BLaER1 (cell line): ENCODE data around the gene PRKCE.

Experiments
- H3K27ac ChIP-seq: shearing (Covaris generic); formaldehyde crosslinking; 2 replicates; pipeline ENCODE4 v1.8.1; 2022
- H3K27me3 ChIP-seq: shearing (Covaris generic); formaldehyde crosslinking; 2 replicates; pipeline ENCODE4 v1.8.1; 2022
- H3K36me3 ChIP-seq: shearing (Covaris generic); formaldehyde crosslinking; 2 replicates; pipeline ENCODE4 v1.8.1; 2022
- H3K4me1 ChIP-seq: shearing (Covaris generic); formaldehyde crosslinking; 2 replicates; pipeline ENCODE4 v1.8.1; 2022
- H3K4me2 ChIP-seq: shearing (Covaris generic); formaldehyde crosslinking; 2 replicates; pipeline ENCODE4 v1.8.1; 2022
- H3K4me3 ChIP-seq: shearing (Covaris generic); formaldehyde crosslinking; 2 replicates; pipeline ENCODE4 v1.8.1; 2022
- H3K9ac ChIP-seq: shearing (Covaris generic); formaldehyde crosslinking; 2 replicates; pipeline ENCODE4 v1.8.1; 2022
- H3K9me3 ChIP-seq: shearing (Covaris generic); formaldehyde crosslinking; 2 replicates; pipeline ENCODE4 v1.8.1; 2022
- H4K20me1 ChIP-seq: shearing (Covaris generic); formaldehyde crosslinking; 2 replicates; pipeline ENCODE4 v1.8.1; 2022
- Cebpa-rat ChIP-seq: shearing (Covaris generic); IDR thresholded peaks from 2 replicates; pipeline ENCODE4 v1.8.1; 2022

The PRKCE gene

GRCh38 chr2:46101557-46102220 is 450.2 kb downstream of the PRKCE start:
- Histone ChIP-seq H3K4me1 (no peaks in the 10 kb centered on the region), H3K36me3 (peaks cover 100% of the 10 kb centered on the region), H3K4me3 (no peak overlapping the region), H4K20me1 (peaks cover 5% of the 10 kb centered on the region; the same call in 1 of the 2 replicates), H3K4me2 (no peak overlapping the region), H3K9ac (no peak overlapping the region), H3K27me3 (no peaks in the 10 kb centered on the region), H3K27ac (no peak overlapping the region), H3K9me3 (peaks cover 46% of the 10 kb centered on the region)
- no peak for TF ChIP-seq Cebpa-rat

DNA sequence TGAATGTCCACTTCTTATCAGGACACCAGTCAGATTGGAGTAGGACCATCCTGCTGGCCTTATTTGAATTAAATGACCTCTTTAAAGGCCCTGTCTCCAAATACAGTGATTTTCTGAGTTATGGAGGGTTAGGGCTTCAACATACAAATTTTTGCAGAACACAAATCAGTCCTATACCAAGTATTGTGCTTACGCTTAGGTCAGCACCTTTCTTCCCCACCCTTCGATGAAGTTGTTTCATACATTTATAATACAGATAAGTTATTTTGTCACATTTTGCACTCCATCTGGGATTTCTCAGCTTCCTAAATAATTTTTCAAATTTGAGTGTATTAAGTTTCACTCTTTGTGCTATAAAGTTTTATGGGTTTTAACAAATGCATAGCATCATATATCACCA is 455.2 kb downstream of the PRKCE start:
- TF ChIP-seq Cebpa-rat = no peak
- Histone ChIP-seq H3K36me3 (peaks cover 76% of the 10 kb centered on the region), H3K9me3 (peaks cover 51% of the 10 kb centered on the region), H3K9ac (no peak overlapping the region), H3K4me3 (no peak overlapping the region), H3K4me1 (no peaks in the 10 kb centered on the region), H3K27ac (no peak overlapping the region), H3K27me3 (no peaks in the 10 kb centered on the region), H3K4me2 (no peak overlapping the region), H4K20me1 (peaks cover 5% of the 10 kb centered on the region; the same call in 1 of the 2 replicates)

GRCh38 chr2:46114996-46115395 is 463.5 kb downstream of the PRKCE start:
- H3K36me3 ChIP-seq = peaks cover 88% of the 10 kb centered on the region

DNA sequence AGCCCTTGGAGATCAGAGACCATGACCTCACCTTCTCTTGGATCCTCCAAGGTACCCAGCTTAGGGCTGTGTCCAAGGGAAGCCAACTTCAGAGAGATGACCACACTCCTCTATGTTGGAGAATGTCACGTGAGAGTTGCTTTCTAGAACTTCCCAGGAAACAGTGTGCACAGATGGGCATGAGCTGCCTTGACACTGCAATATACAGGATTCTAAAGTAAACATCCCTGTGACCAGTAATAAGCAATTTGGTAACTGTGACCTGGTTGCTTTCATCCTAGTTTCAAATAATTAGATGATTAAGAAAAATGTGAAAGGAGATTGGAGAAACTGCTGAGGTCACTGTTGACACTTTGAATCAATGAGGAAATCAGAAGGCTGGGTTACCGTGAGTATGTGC is 464.7 kb downstream of the PRKCE start:
- TF ChIP-seq Cebpa-rat = no peak
- no peak overlapping the region for H3K4me3 ChIP-seq
- H3K9ac ChIP-seq = no peak overlapping the region
- H3K9me3 ChIP-seq = peaks cover 15% of the 10 kb centered on the region
- H3K27me3 ChIP-seq = no peaks in the 10 kb centered on the region
- H3K36me3 ChIP-seq = peaks cover 95% of the 10 kb centered on the region
- H3K4me2 ChIP-seq = no peak overlapping the region
- peaks cover 13% of the 10 kb centered on the region for H3K4me1 ChIP-seq
- no peak overlapping the region for H3K27ac ChIP-seq
- H4K20me1 ChIP-seq = peaks cover 22% of the 10 kb centered on the region; the same call in 1 of the 2 replicates

More at GRCh38 chr2:46114996-46115395, 463.5 kb downstream of the PRKCE start:
- Histone ChIP-seq H4K20me1 (peaks cover 18% of the 10 kb centered on the region; the same call in 1 of the 2 replicates), H3K4me3 (no peak overlapping the region), H3K9me3 (peaks cover 17% of the 10 kb centered on the region), H3K27ac (no peak overlapping the region), H3K9ac (no peak overlapping the region), H3K4me2 (no peak overlapping the region), H3K4me1 (peaks cover 13% of the 10 kb centered on the region), H3K27me3 (no peaks in the 10 kb centered on the region)
- no peak for TF ChIP-seq Cebpa-rat

GRCh38 chr2:46116553-46116991 is 465.1 kb downstream of the PRKCE start:
- no peak for TF ChIP-seq Cebpa-rat
- Histone ChIP-seq H3K4me2 (no peak overlapping the region), H3K27me3 (no peaks in the 10 kb centered on the region), H3K27ac (no peak overlapping the region), H3K9ac (no peak overlapping the region), H3K36me3 (peaks cover 95% of the 10 kb centered on the region), H3K9me3 (peaks cover 10% of the 10 kb centered on the region), H3K4me1 (peaks cover 13% of the 10 kb centered on the region), H4K20me1 (peaks cover 26% of the 10 kb centered on the region; the same call in 1 of the 2 replicates), H3K4me3 (no peak overlapping the region)

- H3K4me2 ChIP-seq = no peak overlapping the region
- TF ChIP-seq Cebpa-rat = no peak
- peaks cover 96% of the 10 kb centered on the region for H3K36me3 ChIP-seq
- no peak overlapping the region for H3K27ac ChIP-seq
- peaks cover 13% of the 10 kb centered on the region for H3K4me1 ChIP-seq
- H3K9ac ChIP-seq = no peak overlapping the region
- no peak overlapping the region for H3K4me3 ChIP-seq
- H3K9me3 ChIP-seq = peaks cover 2% of the 10 kb centered on the region; the same call in 1 of the 2 replicates
- no peaks in the 10 kb centered on the region for H3K27me3 ChIP-seq
- H4K20me1 ChIP-seq = peaks cover 29% of the 10 kb centered on the region; the same call in 1 of the 2 replicates
These were observed 465.9 kb downstream of the PRKCE start for GRCh38 chr2:46117379-46117778.

DNA sequence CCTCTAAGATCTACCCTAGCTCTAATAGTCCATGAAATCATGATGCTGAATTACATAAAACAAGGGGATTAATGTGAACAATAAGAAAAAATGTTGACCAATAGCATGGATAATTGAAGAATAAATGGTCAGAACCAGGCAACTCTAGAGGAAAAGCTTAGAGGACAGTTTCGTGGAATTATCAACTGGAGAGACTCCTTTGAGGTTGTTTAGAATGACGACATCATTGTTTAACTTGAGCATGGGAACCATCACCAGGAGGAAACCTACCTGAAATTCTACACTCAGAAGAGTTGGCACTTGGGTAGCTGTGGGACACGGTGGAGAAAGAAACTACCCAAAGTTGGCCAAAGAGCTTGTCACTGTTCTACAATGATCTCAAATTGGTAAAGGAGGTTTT is 466.5 kb downstream of the PRKCE start:
- no peak overlapping the region for H3K9ac ChIP-seq
- peaks cover 13% of the 10 kb centered on the region for H3K4me1 ChIP-seq
- no peak for TF ChIP-seq Cebpa-rat
- H3K4me2 ChIP-seq = no peak overlapping the region
- no peaks in the 10 kb centered on the region for H3K9me3 ChIP-seq
- peaks cover 29% of the 10 kb centered on the region; the same call in 1 of the 2 replicates for H4K20me1 ChIP-seq
- no peaks in the 10 kb centered on the region for H3K27me3 ChIP-seq
- H3K27ac ChIP-seq = no peak overlapping the region
- peaks cover 97% of the 10 kb centered on the region for H3K36me3 ChIP-seq
- no peak overlapping the region for H3K4me3 ChIP-seq

- no peak for TF ChIP-seq Cebpa-rat
- H3K9me3 ChIP-seq = no peaks in the 10 kb centered on the region
- H3K9ac ChIP-seq = no peak overlapping the region
- H3K27ac ChIP-seq = no peak overlapping the region
- peaks cover 13% of the 10 kb centered on the region for H3K4me1 ChIP-seq
- 0 out of 2 replicates have a peak overlapping the region, but pooled peaks have one; percentile 27 for H3K4me2 ChIP-seq
- H3K4me3 ChIP-seq = no peak overlapping the region
- H3K27me3 ChIP-seq = no peaks in the 10 kb centered on the region
- peaks cover 29% of the 10 kb centered on the region; the same call in 1 of the 2 replicates for H4K20me1 ChIP-seq
- H3K36me3 ChIP-seq = peaks cover 96% of the 10 kb centered on the region
These were observed 467.3 kb downstream of the PRKCE start for GRCh38 chr2:46118656-46119371.

GRCh38 chr2:46119453-46119852 is 468.0 kb downstream of the PRKCE start:
- H3K27ac ChIP-seq = no peak overlapping the region
- H3K27me3 ChIP-seq = no peaks in the 10 kb centered on the region
- H3K9me3 ChIP-seq = no peaks in the 10 kb centered on the region
- H3K4me3 ChIP-seq = no peak overlapping the region
- H3K4me1 ChIP-seq = peaks cover 13% of the 10 kb centered on the region
- TF ChIP-seq Cebpa-rat = no peak
- no peak overlapping the region for H3K4me2 ChIP-seq
- H3K9ac ChIP-seq = no peak overlapping the region
- H3K36me3 ChIP-seq = peaks cover 96% of the 10 kb centered on the region
- H4K20me1 ChIP-seq = peaks cover 29% of the 10 kb centered on the region; the same call in 1 of the 2 replicates
